Fibroblast of mammary gland (primary cell): ENCODE data around the gene CHD5.
"Not testable (repeated sequence)": the region's sequence is repeated elsewhere in the genome, so short reads cannot be mapped to it uniquely, and the experiment has no call there.

Source experiments
- DNase-seq: peaks from one replicate; pipeline ENCODE4 v3.0.0-alpha.2; 2010; ENCODE audit warnings: low read depth
- H3K4me3 ChIP-seq: 2 replicates; pipeline ENCODE4 v1.5.1; 2011; ENCODE audit warnings: low read depth, mild to moderate bottlenecking, low read length, moderate library complexity; ENCODE audit not compliant: control insufficient read depth
- TF ChIP-seq, protein P1 (sequence below): conservative IDR thresholded peaks from 2 replicates; pipeline ENCODE4 v1.5.1; 2011; ENCODE audit warnings: low read depth, low read length, inconsistent platforms; ENCODE audit not compliant: control insufficient read depth, insufficient read depth

CHD5 gene

GRCh38 chr1:6083385-6083784 is 96.7 kb downstream of the CHD5 start:
- TF ChIP-seq, protein P1, sequence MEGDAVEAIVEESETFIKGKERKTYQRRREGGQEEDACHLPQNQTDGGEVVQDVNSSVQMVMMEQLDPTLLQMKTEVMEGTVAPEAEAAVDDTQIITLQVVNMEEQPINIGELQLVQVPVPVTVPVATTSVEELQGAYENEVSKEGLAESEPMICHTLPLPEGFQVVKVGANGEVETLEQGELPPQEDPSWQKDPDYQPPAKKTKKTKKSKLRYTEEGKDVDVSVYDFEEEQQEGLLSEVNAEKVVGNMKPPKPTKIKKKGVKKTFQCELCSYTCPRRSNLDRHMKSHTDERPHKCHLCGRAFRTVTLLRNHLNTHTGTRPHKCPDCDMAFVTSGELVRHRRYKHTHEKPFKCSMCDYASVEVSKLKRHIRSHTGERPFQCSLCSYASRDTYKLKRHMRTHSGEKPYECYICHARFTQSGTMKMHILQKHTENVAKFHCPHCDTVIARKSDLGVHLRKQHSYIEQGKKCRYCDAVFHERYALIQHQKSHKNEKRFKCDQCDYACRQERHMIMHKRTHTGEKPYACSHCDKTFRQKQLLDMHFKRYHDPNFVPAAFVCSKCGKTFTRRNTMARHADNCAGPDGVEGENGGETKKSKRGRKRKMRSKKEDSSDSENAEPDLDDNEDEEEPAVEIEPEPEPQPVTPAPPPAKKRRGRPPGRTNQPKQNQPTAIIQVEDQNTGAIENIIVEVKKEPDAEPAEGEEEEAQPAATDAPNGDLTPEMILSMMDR = no peak
- DNase-seq = no peak
- no peak overlapping the region for H3K4me3 ChIP-seq

DNA sequence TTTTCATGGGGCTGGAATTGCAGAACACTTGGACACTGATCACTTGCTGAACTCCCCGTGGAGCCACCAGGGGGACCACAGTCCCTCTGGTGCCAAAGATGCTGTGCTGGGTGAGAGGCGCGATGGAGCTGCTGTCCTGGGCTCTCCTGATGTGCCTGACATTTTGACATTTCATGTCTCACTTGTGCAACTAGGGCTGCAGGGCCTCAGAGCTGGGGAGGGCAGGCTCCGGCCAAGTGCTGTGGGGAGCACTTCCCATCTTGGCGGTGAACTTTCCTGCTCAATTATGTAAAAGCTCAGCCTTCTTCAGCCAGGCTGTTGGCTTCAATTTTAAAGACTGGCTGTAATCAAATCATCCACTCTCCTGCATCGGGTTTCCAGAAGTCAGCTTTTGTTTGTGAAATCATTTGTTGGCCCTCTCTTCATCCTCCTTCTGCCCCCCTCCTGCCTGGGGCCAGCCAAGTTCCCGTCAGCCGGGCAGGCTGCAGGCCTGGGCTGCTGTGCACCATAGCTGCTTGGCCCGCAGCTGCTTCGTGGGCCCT is 97.6 kb downstream of the CHD5 start:
- DNase-seq = peak; percentile 19
- no peak overlapping the region for H3K4me3 ChIP-seq
- TF ChIP-seq, protein P1 = peak; percentile 41

DNA sequence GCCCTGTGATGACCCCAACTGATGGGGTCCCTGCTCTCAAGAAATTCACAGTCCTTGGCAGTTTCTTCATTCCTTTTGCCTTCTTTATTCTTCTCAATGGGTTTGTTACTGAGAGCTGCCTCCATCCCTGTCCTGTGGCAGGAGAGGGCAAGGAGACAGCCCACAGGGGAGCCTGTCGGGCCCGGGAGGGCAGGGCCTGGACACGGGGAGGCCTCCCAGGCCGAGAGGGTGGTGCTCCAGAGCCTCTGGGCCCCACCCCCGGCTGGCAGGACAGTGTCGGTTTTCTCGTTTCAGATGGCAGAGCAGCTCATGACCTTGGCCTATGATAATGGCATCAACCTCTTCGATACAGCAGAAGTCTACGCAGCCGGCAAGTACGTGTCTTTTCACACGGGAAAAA is 98.2 kb downstream of the CHD5 start:
- DNase-seq = no peak
- no peak overlapping the region for H3K4me3 ChIP-seq
- TF ChIP-seq, protein P1 = no peak

DNA sequence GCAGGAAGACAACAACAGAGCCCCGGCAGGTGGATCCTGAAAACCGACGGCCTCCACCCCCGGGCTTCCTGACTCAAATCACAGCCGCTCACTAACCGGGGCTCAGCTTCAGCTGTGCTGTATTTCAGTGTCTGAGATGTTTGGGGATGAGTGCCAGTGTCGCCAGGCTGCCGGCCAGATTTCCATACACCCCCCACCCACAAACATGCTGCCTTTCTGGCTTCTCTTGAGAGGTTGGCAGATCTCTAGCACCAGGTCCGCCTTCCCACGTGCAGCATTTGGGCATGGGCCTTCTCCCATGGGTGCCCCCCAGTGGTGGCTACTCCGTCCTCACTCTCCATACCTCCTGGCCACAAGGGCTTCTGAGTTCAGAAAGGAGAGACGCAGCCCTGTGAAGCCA is 99.7 kb downstream of the CHD5 start:
- no peak for DNase-seq
- H3K4me3 ChIP-seq = no peak overlapping the region
- TF ChIP-seq, protein P1 = peak; percentile 4

DNA sequence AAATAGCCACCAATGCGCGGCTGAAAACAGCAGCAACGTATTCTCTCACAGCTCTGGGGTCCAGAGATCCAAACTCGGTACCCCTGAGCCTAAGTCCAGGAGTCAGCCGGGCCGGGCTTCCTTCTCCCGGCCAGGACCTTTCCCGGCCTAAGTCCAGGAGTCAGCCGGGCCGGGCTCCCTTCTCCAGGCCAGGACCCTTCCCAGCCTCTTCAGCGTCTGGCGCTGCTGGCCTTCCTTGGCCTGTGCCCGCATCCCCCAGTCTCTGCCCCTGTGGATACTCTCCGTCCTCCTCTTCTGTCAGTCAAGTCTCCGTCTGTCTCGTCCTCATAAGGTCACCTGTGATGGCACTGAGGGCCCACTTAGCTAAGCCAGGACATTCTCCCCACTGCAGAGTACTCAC is 102.2 kb downstream of the CHD5 start:
- TF ChIP-seq, protein P1 = no peak
- H3K4me3 ChIP-seq = no peak overlapping the region
- no peak for DNase-seq

DNA sequence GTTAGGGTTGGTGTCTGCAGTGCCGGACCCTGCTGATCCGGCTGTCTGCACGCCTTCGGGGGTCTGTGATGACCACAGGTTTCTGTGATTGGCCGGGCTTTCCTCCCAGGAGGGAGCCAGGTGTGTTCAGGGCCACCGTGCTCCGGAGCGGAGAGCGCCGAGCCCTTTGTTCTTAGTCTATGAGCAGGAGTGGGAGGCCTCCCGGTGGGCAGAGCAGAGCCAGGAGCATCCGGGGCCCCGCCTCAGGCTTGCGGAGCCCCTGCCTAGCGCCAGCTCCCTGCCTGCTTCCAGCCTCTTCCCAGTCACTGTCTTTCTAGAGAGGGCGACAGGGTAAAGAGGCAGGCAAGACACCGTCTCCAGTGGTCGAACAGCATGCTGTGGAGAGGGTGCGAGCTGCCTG is 102.6 kb downstream of the CHD5 start:
- H3K4me3 ChIP-seq = no peak overlapping the region
- DNase-seq = no peak
- TF ChIP-seq, protein P1 = no peak

GRCh38 chr1:6077061-6077460 is 103.1 kb downstream of the CHD5 start:
- not testable (repeated sequence) for H3K4me3 ChIP-seq, DNase-seq

- TF ChIP-seq, protein P1 = no peak
- no peak overlapping the region for H3K4me3 ChIP-seq
- peak; percentile 6 for DNase-seq
Measured at GRCh38 chr1:6075748-6076147, 104.4 kb downstream of the CHD5 start.
